ENCODE data around the gene GATA5.

GATA5 gene

DNA sequence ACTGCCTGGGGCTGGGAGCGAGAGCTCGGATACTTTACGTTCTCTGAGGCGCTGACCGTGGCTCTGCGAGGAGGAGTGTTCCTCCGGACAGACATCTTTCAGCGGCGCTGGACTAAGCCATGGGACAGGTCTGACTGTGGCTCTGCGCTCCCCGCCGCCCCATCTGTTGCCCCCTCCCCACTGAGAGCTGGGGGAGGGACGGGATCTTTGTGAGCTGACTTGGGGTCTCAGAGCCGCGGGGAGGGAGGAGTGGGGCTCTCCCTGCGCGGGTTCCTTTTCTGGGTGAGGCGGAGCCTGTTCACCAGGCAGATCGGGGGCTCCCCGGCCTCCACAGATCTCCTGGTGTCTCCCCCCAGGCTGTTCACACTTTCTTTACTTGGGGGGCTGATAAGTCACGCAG, 11.3 kb upstream of the GATA5 start:
- no peak for DNase-seq

- no peak for DNase-seq
Measured at GRCh38 chr20:62486484-62486883, 10.7 kb upstream of the GATA5 start.

DNA sequence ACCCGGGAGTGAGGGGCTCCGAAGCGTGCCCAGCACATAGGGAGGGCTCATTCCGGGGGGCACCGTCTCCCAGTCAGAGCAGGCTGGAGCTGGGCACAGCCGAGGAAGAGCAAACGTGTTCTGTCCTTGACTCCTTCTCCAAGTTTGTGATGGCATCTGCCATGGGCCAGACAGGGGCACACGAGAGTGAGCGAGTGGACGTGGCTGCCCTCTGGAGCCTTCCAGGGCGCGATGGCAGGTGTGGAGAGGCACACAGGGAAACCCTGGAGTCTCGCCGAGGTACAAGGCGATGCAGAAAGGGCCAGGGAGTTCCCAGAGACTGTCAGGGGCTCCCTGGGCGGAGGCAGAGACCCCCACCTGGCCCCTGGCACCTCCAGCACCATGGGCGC, 9.9 kb upstream of the GATA5 start:
- DNase-seq = no peak

DNA sequence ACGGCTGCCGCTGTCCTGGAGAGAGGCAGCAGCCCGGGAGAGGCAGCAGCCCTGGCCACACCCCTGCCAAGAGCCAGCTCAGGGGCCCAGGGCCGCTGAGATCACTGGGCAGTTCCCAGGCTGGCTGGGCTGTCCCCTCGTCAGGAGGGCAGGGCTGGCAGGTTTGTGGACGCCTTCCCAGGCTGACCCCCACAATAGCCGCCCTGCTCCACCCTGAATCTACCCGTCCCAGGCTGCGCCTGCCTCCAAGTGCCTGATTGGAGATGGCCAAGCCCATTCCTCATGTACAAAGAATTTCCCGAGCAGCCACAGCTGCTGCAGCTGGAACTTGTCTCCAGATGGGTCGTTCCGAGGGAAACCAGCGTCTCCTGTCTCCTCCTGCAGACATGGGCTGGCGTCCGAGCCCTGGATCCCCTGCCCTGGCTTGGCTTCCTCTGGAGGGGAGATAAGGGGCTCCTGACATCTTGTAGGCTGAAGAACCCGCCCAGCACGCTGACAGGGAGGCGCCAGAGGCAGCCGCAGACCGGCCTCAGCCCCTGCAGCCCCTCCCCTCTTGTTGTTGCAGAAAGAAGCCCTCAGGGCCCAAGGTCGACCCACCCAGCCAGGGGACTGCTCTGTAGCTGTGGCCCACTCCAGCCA, 9.4 kb upstream of the GATA5 start:
- DNase-seq = no peak

- DNase-seq = no peak
Measured at GRCh38 chr20:62484478-62484877, 8.7 kb upstream of the GATA5 start.

GRCh38 chr20:62483613-62484458, 8.0 kb upstream of the GATA5 start:
- no peak for DNase-seq

DNA sequence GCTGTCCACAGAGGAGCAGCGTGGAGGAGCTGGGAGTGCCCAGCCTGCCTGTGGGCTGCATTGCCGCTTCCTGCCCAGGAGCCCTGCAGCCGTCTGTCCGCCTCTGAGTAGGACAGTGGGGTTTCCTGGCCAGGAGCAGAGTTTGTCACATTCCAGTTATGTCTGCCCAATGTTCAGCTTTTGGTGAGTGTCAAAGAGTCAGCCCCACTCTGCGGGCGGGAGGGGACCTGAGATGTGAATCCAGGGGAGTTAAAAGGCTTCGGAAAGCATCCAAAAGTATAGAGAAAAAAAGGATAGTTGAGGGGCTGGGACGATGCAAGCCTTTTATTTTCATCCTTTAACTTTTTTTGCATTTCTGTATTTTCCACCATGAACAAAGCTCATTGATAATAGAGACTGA, 7.2 kb upstream of the GATA5 start:
- no peak for DNase-seq

DNA sequence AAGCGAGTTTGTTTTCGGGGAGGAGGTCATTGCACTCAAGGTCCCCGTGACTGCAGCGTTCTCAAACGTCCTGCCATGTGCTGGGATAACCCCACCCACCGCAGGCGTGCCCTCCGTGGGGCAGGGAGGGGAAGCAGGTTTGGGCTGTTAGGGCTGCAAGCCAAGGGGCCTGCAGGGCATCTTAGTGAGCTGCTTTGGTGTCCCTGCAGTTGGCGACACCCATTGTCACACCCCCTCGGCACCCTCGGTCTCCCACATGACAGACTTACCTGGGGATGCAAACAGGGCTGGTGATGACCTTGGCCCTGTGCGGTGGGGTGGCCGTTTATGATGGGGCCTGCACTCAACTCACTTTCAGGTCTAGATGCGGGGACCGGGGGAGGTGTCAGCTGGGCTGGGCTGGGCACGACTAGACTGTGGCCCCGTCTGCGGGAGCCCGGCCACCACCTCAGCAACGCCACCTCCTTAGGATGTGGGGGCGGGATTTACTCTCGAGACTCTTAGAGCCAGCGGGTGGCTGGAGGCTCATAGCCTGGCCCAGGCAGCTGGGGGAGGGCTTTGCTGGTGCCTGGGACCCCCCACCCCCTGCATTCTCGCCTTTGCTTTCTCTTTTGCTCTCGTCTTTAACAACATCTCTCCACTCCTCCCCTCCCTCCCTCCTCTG, 6.5 kb upstream of the GATA5 start:
- DNase-seq = no peak

DNA sequence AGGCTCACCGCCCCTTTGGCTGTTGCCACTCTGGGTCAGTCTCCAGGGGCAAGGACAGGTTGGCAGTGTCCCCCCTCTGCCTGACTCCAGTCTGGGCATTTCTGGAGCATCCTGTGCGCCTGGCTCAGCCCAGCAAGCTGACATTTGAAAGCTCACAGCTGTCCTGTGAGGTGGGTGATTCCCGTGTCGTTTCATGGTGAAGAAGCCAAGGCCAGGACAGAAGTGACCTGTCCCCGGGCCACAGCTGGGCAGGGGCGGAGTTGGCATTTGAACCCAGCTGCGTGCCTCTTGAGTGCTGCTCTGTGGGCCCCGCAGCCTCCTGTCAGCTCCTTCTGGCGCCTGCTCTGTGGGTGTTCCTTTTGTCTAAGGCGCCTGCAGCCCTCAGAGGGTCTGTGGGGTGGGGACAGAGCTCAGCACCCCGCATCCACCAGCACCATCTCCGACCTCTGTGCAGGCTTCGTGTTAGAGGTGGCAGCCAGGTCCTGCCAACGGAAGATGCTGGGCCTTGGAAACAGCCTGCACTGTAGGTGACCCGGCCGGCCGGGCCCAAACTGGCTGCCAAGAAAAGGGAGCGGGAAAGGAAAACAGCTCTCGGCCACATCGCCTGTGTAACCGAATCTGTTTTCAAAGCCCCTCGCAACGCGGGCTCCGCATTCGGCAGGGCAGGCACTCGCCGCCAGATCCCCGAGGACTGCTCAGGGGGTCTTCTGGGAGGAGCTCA, 5.8 kb upstream of the GATA5 start:
- no peak for DNase-seq

DNA sequence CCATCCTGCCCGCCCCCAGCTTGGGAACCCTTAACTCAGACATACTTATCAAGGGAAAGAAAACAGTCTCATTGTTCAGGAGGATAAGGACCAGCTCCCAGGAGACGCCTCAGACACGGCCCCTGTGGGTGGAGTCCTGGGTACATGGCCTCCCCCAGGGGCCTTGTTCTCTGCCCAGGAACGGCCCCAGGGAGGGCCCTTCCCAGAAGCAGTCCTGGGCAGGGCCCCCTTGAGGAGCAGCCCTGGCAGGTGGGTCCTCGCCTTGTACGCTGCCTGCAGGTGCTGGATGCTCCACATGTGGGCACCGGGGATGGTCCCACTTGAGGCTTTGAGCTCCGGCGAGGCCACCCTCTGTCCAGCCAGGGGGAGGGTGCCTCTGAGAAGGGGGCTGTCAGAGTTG, 4.5 kb upstream of the GATA5 start:
- DNase-seq = no peak

DNA sequence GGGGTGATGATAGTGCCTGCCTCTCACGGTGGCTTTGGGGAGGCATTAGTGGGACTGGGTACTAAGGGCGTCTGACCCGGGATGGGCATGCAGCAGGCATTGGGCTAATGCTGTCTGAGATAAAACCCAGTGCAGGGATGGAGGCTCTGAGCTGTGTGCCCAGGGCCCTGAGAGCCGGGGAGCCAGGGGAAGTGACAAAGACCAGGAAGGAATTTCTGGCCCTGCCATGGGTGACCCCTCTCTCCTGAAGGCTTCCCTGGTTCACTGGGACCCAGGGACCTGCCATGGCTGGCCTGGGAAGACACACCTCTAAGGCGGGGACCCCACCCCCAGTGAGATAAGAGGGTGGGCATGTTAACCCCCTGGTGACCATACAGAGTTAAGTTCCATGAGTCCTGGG, 3.9 kb upstream of the GATA5 start:
- DNase-seq = no peak

DNA sequence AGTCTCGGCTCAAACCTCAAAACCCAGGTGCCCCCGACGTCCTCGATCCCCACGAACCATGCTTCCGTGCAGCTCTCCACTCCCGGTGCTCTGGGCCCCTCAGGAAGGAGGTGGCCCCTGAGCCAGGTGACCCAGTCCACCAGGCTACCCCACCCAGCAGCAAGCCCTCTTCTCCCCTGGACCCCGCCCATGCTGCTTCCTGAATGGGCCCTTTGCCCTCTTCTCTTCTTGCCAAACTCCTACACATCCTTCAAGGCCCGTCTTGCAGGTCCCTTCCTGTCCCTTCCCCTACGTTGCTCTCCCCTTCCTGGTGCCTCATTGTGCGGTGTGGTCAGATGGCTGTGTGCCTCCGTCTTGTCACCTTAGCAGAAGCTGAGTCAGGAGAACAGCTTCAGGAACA, 3.4 kb upstream of the GATA5 start:
- DNase-seq = no peak

- no peak for DNase-seq
Measured at GRCh38 chr20:62477669-62478455, 2.1 kb upstream of the GATA5 start.

DNA sequence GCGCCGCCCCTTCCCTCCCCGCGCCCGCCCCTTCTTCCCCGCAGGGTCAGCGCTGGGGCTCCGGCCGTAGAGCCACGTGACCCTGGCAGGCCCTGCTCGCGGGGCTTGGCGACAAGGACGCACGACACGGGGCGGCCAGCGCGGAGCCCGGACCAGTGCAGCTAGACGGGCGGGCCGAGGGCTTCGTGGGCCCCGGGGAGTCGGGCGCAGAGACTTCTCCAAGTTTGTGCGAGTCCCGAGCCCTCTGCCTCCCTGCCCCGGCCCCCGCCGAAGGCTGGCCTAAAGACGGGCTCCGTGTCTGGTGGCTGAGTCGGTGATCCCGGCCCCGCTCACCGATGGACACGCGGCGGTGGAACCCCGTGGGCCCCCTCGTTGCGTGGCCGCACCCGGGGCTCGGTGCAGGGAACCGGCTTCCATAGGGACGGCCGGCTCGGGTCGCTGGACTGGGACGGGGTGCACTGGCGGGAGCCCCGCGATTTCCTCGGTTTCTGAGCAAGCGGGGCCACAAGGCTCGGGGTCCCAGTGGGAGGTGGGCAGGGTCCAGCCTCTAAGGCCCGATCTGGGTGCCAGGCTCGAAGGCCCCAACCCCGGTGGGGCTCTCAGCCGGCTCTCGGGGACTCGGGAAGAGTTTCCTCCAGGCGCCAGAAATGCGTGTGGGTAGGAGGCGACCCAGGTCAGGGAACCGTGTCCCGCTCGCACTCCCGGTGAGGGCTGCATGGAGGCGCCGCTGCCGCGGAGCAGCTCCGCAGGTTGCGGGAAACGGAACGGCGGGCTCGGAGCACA, 452 bp upstream of the GATA5 start:
- DNase-seq = no peak

GRCh38 chr20:62475027-62475771, 596 bp downstream of the GATA5 start:
- DNase-seq = no peak

- no peak for DNase-seq
Measured at GRCh38 chr20:62474604-62475026, 1.2 kb downstream of the GATA5 start.

GRCh38 chr20:62473717-62474603, 1.8 kb downstream of the GATA5 start:
- no peak for DNase-seq

- no peak for DNase-seq
Measured at GRCh38 chr20:62472941-62473585, 2.7 kb downstream of the GATA5 start.

Measured in midbrain (tissue), 1 donor.